Tibial artery (tissue), 4 donors: ENCODE results near the gene EEIG1.

Experiments used
- DNase-seq, 2 donors: peaks; one replicate each; pipeline ENCODE4 v3.0.0-alpha.2; 2019
- H3K27ac ChIP-seq, 2 donors: fragments of 200-600 bp; sonication (generic) in 1 of 2; 1 replicate in 1 of 2; 2 replicates in 1 of 2; pipeline ENCODE4 v1.5.1; 2018 to 2019; ENCODE audit warnings: mild to moderate bottlenecking in 1 of 2
- H3K27me3 ChIP-seq, 2 donors: fragments of 200-600 bp; sonication (generic) in 1 of 2; one replicate each; pipeline versions ENCODE4 v1.5.1 to v1.6.0; 2016 to 2019
- H3K36me3 ChIP-seq, 3 donors: fragments of 200-600 bp; sonication (generic) in 2 of 3; one replicate each; pipeline ENCODE4 v1.5.1; 2016 to 2019; ENCODE audit warnings: mild to moderate bottlenecking in 2 of 3
- H3K4me1 ChIP-seq, 4 donors: fragments of 200-600 bp; sonication (generic) in 2 of 4; 1 replicate in 3 of 4; 2 replicates in 1 of 4; pipeline ENCODE4 v1.5.1; 2016 to 2019
- H3K4me3 ChIP-seq, 2 donors: fragments of 200-600 bp; sonication (generic) in 1 of 2; 1 replicate in 1 of 2; 2 replicates in 1 of 2; pipeline ENCODE4 v1.5.1; 2018 to 2019; ENCODE audit warnings: mild to moderate bottlenecking in 2 of 2
- H3K9me3 ChIP-seq, 3 donors: fragments of 200-600 bp; sonication (generic) in 1 of 3; one replicate each; pipeline ENCODE4 v1.5.1; 2016 to 2019
- CTCF ChIP-seq, 2 experiments: fragments of 200-600 bp in 1 of 2; fragments of 450-650 bp in 1 of 2; IDR thresholded peaks; one replicate each; pipeline ENCODE4 v1.5.1; 2017 to 2019; ENCODE audit warnings: antibody characterized with exemption in 2 of 2, mild to moderate bottlenecking in 1 of 2, moderate library complexity in 1 of 2
- intact Hi-C: fragments of 100-400 bp; cut with DNase I; formaldehyde crosslinking; loops from one replicate; pipeline ENCODE4 v1.15.0; 2023; ENCODE audit warnings: low total_unique reads

EEIG1 gene

GRCh38 chr9:127949827-127950512, 30.8 kb downstream of the EEIG1 start:
- Histone ChIP-seq H3K27ac (no peak overlapping the region), H3K36me3 (peaks cover 4 to 24% (median 7%) of the 10 kb centered on the region in 3 donors), H3K9me3 (no peaks in the 10 kb centered on the region), H3K27me3 (no peaks in the 10 kb centered on the region), H3K4me3 (no peak overlapping the region), H3K4me1 (peaks cover 0 to 39% (median 5%) of the 10 kb centered on the region in 4 donors)
- intact Hi-C loops, result no loop called here
- TF ChIP-seq CTCF (IDR thresholded peaks at IDR 0.05), result no peak
- no peak for DNase-seq

GRCh38 chr9:127947841-127948710, 32.7 kb downstream of the EEIG1 start:
- H3K4me3 ChIP-seq, result no peak overlapping the region
- H3K9me3 ChIP-seq, result no peaks in the 10 kb centered on the region
- no peak overlapping the region for H3K27ac ChIP-seq
- H3K4me1 ChIP-seq, result peaks cover 0 to 34% (median 0%) of the 10 kb centered on the region in 4 donors
- TF ChIP-seq CTCF (IDR thresholded peaks at IDR 0.05), result no peak
- peaks cover 9 to 40% (median 14%) of the 10 kb centered on the region in 3 donors for H3K36me3 ChIP-seq
- H3K27me3 ChIP-seq, result no peaks in the 10 kb centered on the region
- intact Hi-C loops, result no loop called here
- no peak for DNase-seq

GRCh38 chr9:127946728-127947127, 34.1 kb downstream of the EEIG1 start:
- H3K27ac ChIP-seq, result no peak overlapping the region
- intact Hi-C loops, result no loop called here
- peaks cover 9 to 54% (median 14%) of the 10 kb centered on the region in 3 donors for H3K36me3 ChIP-seq

GRCh38 chr9:127945942-127946341, 34.8 kb downstream of the EEIG1 start:
- Histone ChIP-seq H3K36me3 (peaks cover 9 to 56% (median 14%) of the 10 kb centered on the region in 3 donors), H3K27me3 (no peaks in the 10 kb centered on the region), H3K9me3 (no peaks in the 10 kb centered on the region), H3K4me1 (peaks cover 0 to 31% (median 0%) of the 10 kb centered on the region in 4 donors), H3K27ac (no peak overlapping the region), H3K4me3 (no peak overlapping the region)
- intact Hi-C loops, result loop anchor here (2.0 kb wide), 1 partner anchor 87 kb away; no protein-coding TSS in a partner anchor
- TF ChIP-seq CTCF (IDR thresholded peaks at IDR 0.05), result no peak
- no peak for DNase-seq

More at GRCh38 chr9:127946728-127947127, 34.1 kb downstream of the EEIG1 start:
- H3K27me3 ChIP-seq, result no peaks in the 10 kb centered on the region
- no peak for TF ChIP-seq CTCF (IDR thresholded peaks at IDR 0.05)
- no peaks in the 10 kb centered on the region for H3K9me3 ChIP-seq
- no peak for DNase-seq
- peaks cover 0 to 34% (median 0%) of the 10 kb centered on the region in 4 donors for H3K4me1 ChIP-seq
- no peak overlapping the region for H3K4me3 ChIP-seq

GRCh38 chr9:127945338-127945737, 35.5 kb downstream of the EEIG1 start:
- H3K9me3 ChIP-seq, result no peaks in the 10 kb centered on the region
- DNase-seq, result no peak
- no peaks in the 10 kb centered on the region for H3K27me3 ChIP-seq
- H3K36me3 ChIP-seq, result peaks cover 9 to 56% (median 14%) of the 10 kb centered on the region in 3 donors
- intact Hi-C loops, result loop anchor here (2.0 kb wide), 1 partner anchor 87 kb away; no protein-coding TSS in a partner anchor
- no peak overlapping the region for H3K27ac ChIP-seq
- no peak overlapping the region for H3K4me3 ChIP-seq
- no peak for TF ChIP-seq CTCF (IDR thresholded peaks at IDR 0.05)
- peaks cover 0 to 28% (median 0%) of the 10 kb centered on the region in 4 donors for H3K4me1 ChIP-seq
